IMR-90 (cell line): ENCODE measurements around the gene GFI1. TPM values are rescaled to one million over a fixed set of nuclear protein-coding genes. Genes with fewer than 3 reads are reported as not detected.

Experiments used
- ATAC-seq: fragments of 200-7000 bp; cut with Tn5 transposase; 2 replicates; pipeline ENCODE4 v1.9.1; 2020; ENCODE audit warnings: low read depth, mild to moderate bottlenecking, moderate library complexity
- BruUV-seq: library from RNA; stranded (reverse); fragments of 400-500 nt; replicated peaks from 2 replicates; lab custom pipeline; 2021; lab: Mats Ljungman, UMichigan
- CTCF ChIA-PET: fragments of 300-600 bp; formaldehyde crosslinking; extraction: SDS; loops from one replicate; lab custom pipeline; 2021; ENCODE audit warnings: antibody characterized with exemption; lab: Yijun Ruan, JAX
- POLR2A ChIA-PET: fragments of 300-600 bp; sonication (Branson Sonifier 250); formaldehyde crosslinking; loops from one replicate; lab custom pipeline; 2022; ENCODE audit warnings: antibody characterized with exemption; ENCODE audit not compliant: unreplicated experiment; lab: Charles Lee
- DNase-seq: peaks from one replicate; pipeline ENCODE4 v3.0.0; 2013
- H2AFZ ChIP-seq: replicated peaks from 2 replicates; pipeline ENCODE3; 2013; ENCODE audit warnings: low read length, mild to moderate bottlenecking; ENCODE audit not compliant: poor library complexity
- H2AK5ac ChIP-seq: 2 replicates; pipeline ENCODE4 v1.6.1; 2013; ENCODE audit warnings: low read depth, low read length, inconsistent platforms
- H2AK9ac ChIP-seq: replicated peaks from 2 replicates; pipeline ENCODE3; 2013; ENCODE audit warnings: mild to moderate bottlenecking, low read depth, low read length, moderate library complexity; ENCODE audit not compliant: poor library complexity
- H2BK120ac ChIP-seq: 2 replicates; pipeline ENCODE4 v1.6.1; 2013; ENCODE audit warnings: low read depth, low read length, inconsistent platforms
- H2BK15ac ChIP-seq: 3 replicates; pipeline ENCODE4 v1.6.1; 2013; ENCODE audit warnings: low read depth, low read length, inconsistent platforms
- H2BK20ac ChIP-seq: 2 replicates; pipeline ENCODE4 v1.6.1; 2013; ENCODE audit warnings: low read depth, mild to moderate bottlenecking, inconsistent platforms, low read length, moderate library complexity
- H2BK5ac ChIP-seq: 2 replicates; pipeline ENCODE4 v1.6.1; 2013; ENCODE audit warnings: mild to moderate bottlenecking, low read depth, low read length, inconsistent platforms; ENCODE audit not compliant: poor library complexity, severe bottlenecking
- H3K14ac ChIP-seq: replicated peaks from 2 replicates; pipeline ENCODE4 v1.6.1; 2013; ENCODE audit warnings: low read depth, low read length, inconsistent platforms
- H3K18ac ChIP-seq: 2 replicates; pipeline ENCODE4 v1.6.1; 2013; ENCODE audit warnings: low read depth, low read length, control low read depth
- H3K23ac ChIP-seq: 2 replicates; pipeline ENCODE4 v1.6.1; 2013; ENCODE audit warnings: low read depth, low read length, inconsistent platforms
- H3K27ac ChIP-seq: 2 replicates; pipeline ENCODE4 v1.5.1; 2013; ENCODE audit warnings: mild to moderate bottlenecking, control low read depth, low read length; ENCODE audit not compliant: insufficient read depth
- H3K27me3 ChIP-seq: 2 replicates; pipeline ENCODE4 v1.6.1; 2013; ENCODE audit warnings: low read length; ENCODE audit not compliant: control insufficient read depth, insufficient read depth
- H3K36me3 ChIP-seq: 2 replicates; pipeline ENCODE4 v1.6.1; 2013; ENCODE audit warnings: low read length, mixed read lengths; ENCODE audit not compliant: control insufficient read depth, insufficient read depth
- H3K4ac ChIP-seq: 2 replicates; pipeline ENCODE4 v1.6.1; 2013; ENCODE audit warnings: low read depth, low read length, inconsistent platforms
- H3K4me1 ChIP-seq: 2 replicates; pipeline ENCODE4 v1.6.1; 2013; ENCODE audit warnings: low read length, mixed read lengths; ENCODE audit not compliant: control insufficient read depth, insufficient read depth
- H3K4me2 ChIP-seq: 2 replicates; pipeline ENCODE4 v1.6.1; 2013; ENCODE audit warnings: low read depth, mild to moderate bottlenecking, control low read depth, low read length, moderate library complexity
- H3K4me3 ChIP-seq: 2 replicates; pipeline ENCODE4 v1.5.1; 2013; ENCODE audit warnings: low read depth, mild to moderate bottlenecking, control low read depth, low read length, moderate library complexity; ENCODE audit not compliant: insufficient read depth
- H3K56ac ChIP-seq: 2 replicates; pipeline ENCODE4 v1.6.1; 2013; ENCODE audit warnings: low read length, inconsistent platforms; ENCODE audit not compliant: insufficient read depth; ENCODE audit errors: extremely low read depth
- H3K79me1 ChIP-seq, 2 experiments: 2 replicates each; pipeline ENCODE4 v1.6.1; 2013; ENCODE audit warnings: low read length in 2 of 2, inconsistent platforms in 1 of 2, low read depth in 1 of 2
- H3K9ac ChIP-seq: 2 replicates; pipeline ENCODE4 v1.6.1; 2013; ENCODE audit warnings: low read depth, low read length, control low read depth
- H3K9me1 ChIP-seq: 2 replicates; pipeline ENCODE4 v1.6.1; 2013; ENCODE audit warnings: low read length, inconsistent platforms; ENCODE audit not compliant: insufficient read depth
- H3K9me3 ChIP-seq: 2 replicates; pipeline ENCODE4 v1.6.1; 2013; ENCODE audit warnings: low read length; ENCODE audit not compliant: control insufficient read depth, insufficient read depth
- H4K20me1 ChIP-seq: 2 replicates; pipeline ENCODE4 v1.6.1; 2013; ENCODE audit warnings: low read length, inconsistent platforms; ENCODE audit not compliant: insufficient read depth
- H4K5ac ChIP-seq: 2 replicates; pipeline ENCODE4 v1.6.1; 2013; ENCODE audit warnings: mild to moderate bottlenecking, low read depth, low read length, control low read depth
- H4K8ac ChIP-seq, 2 experiments: 2 replicates each; pipeline ENCODE4 v1.6.1; 2013; ENCODE audit warnings: low read depth in 2 of 2, low read length in 2 of 2, control low read depth in 1 of 2, inconsistent platforms in 1 of 2
- H4K91ac ChIP-seq: 2 replicates; pipeline ENCODE4 v1.6.1; 2013; ENCODE audit warnings: low read depth, low read length, inconsistent platforms; ENCODE audit not compliant: insufficient read depth
- BHLHE40 ChIP-seq: fragments of 150-350 bp; IDR thresholded peaks from 2 replicates; pipeline ENCODE4 v1.6.1; 2016; ENCODE audit warnings: mild to moderate bottlenecking, low read depth, low read length
- CEBPB ChIP-seq: IDR thresholded peaks from 2 replicates; pipeline ENCODE4 v1.6.1; 2012; ENCODE audit warnings: low read depth, low read length, improper control_type of control experiment
- CHD1 ChIP-seq: IDR thresholded peaks from 2 replicates; pipeline ENCODE4 v1.6.1; 2012; ENCODE audit warnings: low read depth, low read length, improper control_type of control experiment
- CTCF ChIP-seq: conservative IDR thresholded peaks from 2 replicates; pipeline ENCODE4 v1.5.1; 2012; ENCODE audit warnings: mild to moderate bottlenecking, low read depth, low read length, improper control_type of control experiment
- FOS ChIP-seq: fragments of 150-350 bp; IDR thresholded peaks from 2 replicates; pipeline ENCODE4 v1.6.1; 2016; ENCODE audit warnings: low read depth, low read length
- MAFK ChIP-seq: IDR thresholded peaks from 2 replicates; pipeline ENCODE4 v1.6.1; 2012; ENCODE audit warnings: low read depth, low read length, improper control_type of control experiment
- MAZ ChIP-seq: IDR thresholded peaks from 2 replicates; pipeline ENCODE4 v1.6.1; 2012; ENCODE audit warnings: low read depth, mild to moderate bottlenecking, low read length, improper control_type of control experiment, moderate library complexity, borderline replicate concordance
- MXI1 ChIP-seq: IDR thresholded peaks from 2 replicates; pipeline ENCODE4 v1.6.1; 2012; ENCODE audit warnings: low read depth, mild to moderate bottlenecking, low read length, moderate library complexity, borderline replicate concordance
- NFE2L2 ChIP-seq: fragments of 150-350 bp; IDR thresholded peaks from 2 replicates; pipeline ENCODE4 v1.6.1; 2016; ENCODE audit warnings: low read depth, mild to moderate bottlenecking, low read length
- POLR2A ChIP-seq: IDR thresholded peaks from 2 replicates; pipeline ENCODE4 v1.6.1; 2012; ENCODE audit warnings: mild to moderate bottlenecking, low read depth, low read length
- RAD21 ChIP-seq: IDR thresholded peaks from 2 replicates; pipeline ENCODE4 v1.6.1; 2012; ENCODE audit warnings: low read length, improper control_type of control experiment
- RCOR1 ChIP-seq: IDR thresholded peaks from 2 replicates; pipeline ENCODE4 v1.6.1; 2012; ENCODE audit warnings: mild to moderate bottlenecking, low read length, improper control_type of control experiment; ENCODE audit not compliant: insufficient replicate concordance
- RFX5 ChIP-seq: IDR thresholded peaks from 2 replicates; pipeline ENCODE4 v1.8.0; 2012; ENCODE audit warnings: low read depth, mild to moderate bottlenecking, low read length, moderate library complexity
- SMC3 ChIP-seq: fragments of 150-350 bp; IDR thresholded peaks from 2 replicates; pipeline ENCODE4 v1.6.1; 2016; ENCODE audit warnings: low read depth, mild to moderate bottlenecking, antibody characterized with exemption, low read length, moderate library complexity
- USF2 ChIP-seq: fragments of 150-350 bp; IDR thresholded peaks from 2 replicates; pipeline ENCODE4 v1.6.1; 2017; ENCODE audit warnings: mild to moderate bottlenecking, antibody characterized with exemption, low read length, low read depth
- WGBS, 2 experiments: methylation state at CpG; one replicate each; pipeline versions ENCODE4 v1.1.5 to v1.1.7; 2013; ENCODE audit warnings: missing lambda C conversion rate in 2 of 2; ENCODE audit not compliant: insufficient read length in 1 of 2; ENCODE audit errors: extremely low coverage in 2 of 2; 5-methylcytosine and 5-hydroxymethylcytosine counted together
- dilution Hi-C: fragments of 300-500 bp; cut with HindIII; formaldehyde crosslinking; loops from one replicate; pipeline ENCODE4 v1.14.3; 2018; ENCODE audit warnings: low sequenced_read_pairs; ENCODE audit not compliant: unreplicated experiment
- in situ Hi-C: fragments of 300-500 bp; cut with MboI; formaldehyde crosslinking; loops from 3 replicates; pipeline ENCODE4 v1.14.3; 2019; ENCODE audit warnings: low sequenced_read_pairs, inconsistent platforms, mixed read lengths
- intact Hi-C: fragments of 100-400 bp; cut with micrococcal nuclease; formaldehyde crosslinking; loops from 2 replicates; pipeline ENCODE4 v1.10.0; 2022
- polyA plus RNA-seq, 3 experiments: library from polyadenylated mRNA; depleted of rRNA; stranded (reverse); fragments of >200 nt; gene quantifications; 2 replicates each; pipeline ENCODE4 v1.2.3, GENCODE V29; 2012; ENCODE audit warnings: low replicate concordance in 1 of 3
- total RNA-seq: library from RNA; depleted of rRNA; stranded (reverse); fragments of >200 nt; gene quantifications from 2 replicates; pipeline ENCODE4 v1.2.3, GENCODE V29; 2012
- TF ChIP-seq, protein P1 (sequence below): fragments of 150-350 bp; IDR thresholded peaks from 2 replicates; pipeline ENCODE4 v1.6.1; 2016; ENCODE audit warnings: low read depth, mild to moderate bottlenecking, low read length, moderate library complexity, borderline replicate concordance

Gene GFI1
- total and polyA plus RNA-seq, 2 of the 4 experiments (the other 2 are of a cell fraction) = under 0.01 to 0.21 TPM

DNA sequence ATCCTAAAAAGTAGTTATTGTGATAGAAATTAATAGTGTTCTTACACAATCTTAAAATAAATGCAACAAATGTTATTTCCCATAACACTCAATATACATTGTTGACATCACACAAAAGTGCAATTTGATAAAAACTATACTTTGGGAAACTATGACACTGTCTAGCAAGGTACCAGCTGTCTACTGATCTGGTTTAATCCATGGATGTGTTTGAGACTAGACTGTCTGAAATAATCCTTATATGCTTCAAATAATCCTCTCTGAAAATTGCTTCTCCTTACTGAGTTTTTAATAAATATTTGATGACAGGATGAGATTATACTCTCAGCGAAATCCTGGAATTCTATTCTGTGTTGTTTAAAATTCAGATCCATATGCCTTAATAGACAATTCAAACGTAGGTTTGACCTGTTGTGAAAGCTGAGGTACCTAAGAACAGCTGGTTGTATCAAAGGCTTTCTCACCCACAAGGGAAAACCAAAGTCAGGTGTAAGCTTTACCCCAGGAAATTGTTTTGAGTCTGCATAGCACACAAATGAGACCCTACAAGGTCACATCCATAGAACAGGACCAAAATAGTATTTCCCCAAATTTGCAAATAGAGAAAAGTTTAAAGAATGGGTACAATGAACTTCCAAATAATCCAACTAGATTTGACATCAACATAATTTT is 8.8 kb upstream of the GFI1 start:
- DNase-seq (no peak), ATAC-seq (no peak)
- Histone ChIP-seq H4K5ac (no peak overlapping the region), H2BK20ac (no peak overlapping the region), H3K79me1 (no peaks in the 10 kb centered on the region), H3K56ac (no peak overlapping the region), H3K18ac (no peak overlapping the region), H3K9ac (no peak overlapping the region), H3K23ac (no peak overlapping the region), H4K8ac (no peak overlapping the region), H3K9me1 (no peaks in the 10 kb centered on the region), H3K9me3 (no peaks in the 10 kb centered on the region), H3K14ac (no peak overlapping the region), H2AK5ac (no peak overlapping the region), H2BK120ac (no peak overlapping the region), H2BK5ac (no peak overlapping the region), H3K4me1 (no peaks in the 10 kb centered on the region), H2AFZ (no peak overlapping the region), H2BK15ac (no peak overlapping the region), H2AK9ac (no peak overlapping the region), H4K20me1 (no peaks in the 10 kb centered on the region), H3K4ac (no peak overlapping the region), H3K4me3 (no peak overlapping the region), H3K36me3 (no peaks in the 10 kb centered on the region), H3K27ac (no peak overlapping the region), H3K4me2 (no peak overlapping the region), H3K27me3 (peaks cover 5% of the 10 kb centered on the region; the same call in 1 of the 2 replicates), H4K91ac (no peak overlapping the region)
- BruUV-seq = no TSS peak
- ChIA-PET CTCF (interaction anchor here (0.6 kb wide), 1 partner anchor 12 kb away, joined by 3 read pairs; no protein-coding TSS in a partner anchor), POLR2A (no interaction called here)
- dilution Hi-C loops = no loop called here
- WGBS, 2 experiments = no CpG with 5 or more reads among the region's 2 CpGs
- in situ Hi-C loops = no loop called here
- intact Hi-C loops = no loop called here
- TF ChIP-seq RAD21 (no peak), CHD1 (no peak), SMC3 (no peak), MXI1 (no peak), CEBPB (no peak), MAFK (no peak), POLR2A (no peak), USF2 (no peak), CTCF (no peak), MAZ (no peak), FOS (no peak), RFX5 (no peak), RCOR1 (no peak), NFE2L2 (no peak), BHLHE40 (no peak)
- TF ChIP-seq, protein P1, sequence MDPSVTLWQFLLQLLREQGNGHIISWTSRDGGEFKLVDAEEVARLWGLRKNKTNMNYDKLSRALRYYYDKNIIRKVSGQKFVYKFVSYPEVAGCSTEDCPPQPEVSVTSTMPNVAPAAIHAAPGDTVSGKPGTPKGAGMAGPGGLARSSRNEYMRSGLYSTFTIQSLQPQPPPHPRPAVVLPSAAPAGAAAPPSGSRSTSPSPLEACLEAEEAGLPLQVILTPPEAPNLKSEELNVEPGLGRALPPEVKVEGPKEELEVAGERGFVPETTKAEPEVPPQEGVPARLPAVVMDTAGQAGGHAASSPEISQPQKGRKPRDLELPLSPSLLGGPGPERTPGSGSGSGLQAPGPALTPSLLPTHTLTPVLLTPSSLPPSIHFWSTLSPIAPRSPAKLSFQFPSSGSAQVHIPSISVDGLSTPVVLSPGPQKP = no peak
